ENCODE results near the gene TLL1. TPM values are rescaled to one million over a fixed set of nuclear protein-coding genes. Genes with fewer than 3 reads are reported as not detected.

The TLL1 gene
- total RNA-seq, 4 donors from 2014 or later = 0.57 to 4.8 (median 1.2) TPM

DNA sequence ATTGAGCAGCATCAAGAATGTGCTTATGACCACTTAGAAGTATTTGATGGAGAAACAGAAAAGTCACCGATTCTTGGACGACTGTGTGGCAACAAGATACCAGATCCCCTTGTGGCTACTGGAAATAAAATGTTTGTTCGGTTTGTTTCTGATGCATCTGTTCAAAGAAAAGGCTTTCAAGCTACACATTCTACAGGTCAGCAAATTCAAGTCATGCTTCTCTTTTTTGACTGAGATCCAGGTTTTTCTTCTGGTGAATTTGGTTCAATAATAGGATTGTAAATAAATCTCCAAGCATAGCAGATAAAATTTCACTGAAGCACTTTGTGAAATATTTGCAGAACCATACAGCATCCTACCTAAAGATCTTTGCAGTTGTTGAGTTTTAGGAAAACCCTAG lies 218.1 kb downstream of the TLL1 start:
- Histone ChIP-seq H3K4me1 (no peaks in the 10 kb centered on the region), H3K36me3 (no peaks in the 10 kb centered on the region), H3K27me3 (no peaks in the 10 kb centered on the region), H3K4me3 (no peak overlapping the region), H3K27ac (no peak overlapping the region), H3K9me3 (no peaks in the 10 kb centered on the region)
- WGBS, 2 donors = 70 to 77% methylated on average over 3 of the region's 3 CpGs
- intact Hi-C loops (cut with DNase I) = loop anchor here (5.0 kb wide), 1 partner anchor 599 kb away; no protein-coding TSS in a partner anchor
- no peak for TF ChIP-seq POLR2A (IDR thresholded peaks at IDR 0.05)
- no peak for TF ChIP-seq CTCF (IDR thresholded peaks at IDR 0.05)
- DNase-seq = no peak

DNA sequence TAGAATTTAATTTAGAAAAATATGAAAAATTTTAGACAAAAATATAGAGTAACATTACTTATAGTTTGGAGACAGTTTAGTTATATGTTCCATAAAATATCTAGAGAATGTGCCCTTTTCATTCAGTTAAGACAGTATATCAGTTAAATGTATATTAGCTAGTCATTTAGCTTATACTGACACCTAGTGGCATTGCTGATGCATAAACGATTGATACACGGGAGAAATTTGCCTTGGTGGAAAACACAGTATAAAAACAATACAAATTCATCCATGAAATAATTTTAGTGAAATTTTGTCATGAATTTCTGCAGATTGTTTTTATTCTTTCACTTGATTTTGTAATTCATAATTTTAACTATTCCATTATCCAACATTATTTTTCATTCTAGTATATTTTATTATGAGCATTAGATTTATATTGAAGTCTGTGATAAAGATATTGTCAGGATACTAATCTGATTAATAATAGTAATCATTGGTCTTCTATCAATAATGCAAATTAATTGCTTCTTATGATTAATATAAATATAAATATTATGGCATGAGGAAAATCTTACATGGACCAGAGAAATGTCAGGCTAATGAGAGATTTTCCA lies 219.0 kb downstream of the TLL1 start:
- no peaks in the 10 kb centered on the region for H3K27me3 ChIP-seq
- TF ChIP-seq POLR2A (IDR thresholded peaks at IDR 0.05) (no peak), CTCF (IDR thresholded peaks at IDR 0.05) (peak; percentile 40 to 81 (median 55))
- no peak for DNase-seq
- H3K36me3 ChIP-seq = no peaks in the 10 kb centered on the region
- no peaks in the 10 kb centered on the region for H3K9me3 ChIP-seq
- H3K4me1 ChIP-seq = no peaks in the 10 kb centered on the region
- intact Hi-C loops (cut with DNase I) = loop anchor here (5.0 kb wide), 1 partner anchor 600 kb away; no protein-coding TSS in a partner anchor
- WGBS, 2 donors = 0 to 1% methylated on average over 2 of the region's 2 CpGs
- H3K27ac ChIP-seq = no peak overlapping the region
- H3K4me3 ChIP-seq = no peak overlapping the region

DNA sequence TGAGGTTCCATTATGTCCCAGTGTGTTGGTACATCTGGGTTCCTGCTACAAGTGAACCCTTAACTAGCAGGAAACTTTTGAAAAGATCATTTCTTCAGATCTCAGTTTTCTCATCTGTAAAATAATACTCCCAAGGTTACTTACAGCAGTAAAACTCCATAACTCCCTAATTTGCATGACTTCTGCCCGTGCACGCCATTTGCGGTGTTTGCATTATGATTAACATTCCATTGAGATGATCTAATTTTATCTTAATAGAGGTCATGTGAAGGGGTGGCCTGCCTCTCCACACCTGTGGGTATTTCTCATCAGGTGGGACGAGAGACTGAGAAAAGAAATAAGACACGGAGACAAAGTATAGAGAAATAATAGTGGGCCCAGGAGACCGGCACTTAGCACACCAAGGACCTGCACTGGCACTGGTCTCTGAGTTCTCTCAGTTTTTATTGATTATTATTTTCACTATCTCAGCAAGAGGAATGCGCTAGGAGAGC lies 219.8 kb downstream of the TLL1 start:
- Histone ChIP-seq H3K9me3 (no peaks in the 10 kb centered on the region), H3K27me3 (no peaks in the 10 kb centered on the region), H3K4me1 (no peaks in the 10 kb centered on the region), H3K27ac (no peak overlapping the region), H3K36me3 (no peaks in the 10 kb centered on the region), H3K4me3 (no peak overlapping the region)
- intact Hi-C loops (cut with DNase I) = loop anchor here (5.0 kb wide), 1 partner anchor 601 kb away; no protein-coding TSS in a partner anchor
- DNase-seq = no peak
- TF ChIP-seq CTCF (IDR thresholded peaks at IDR 0.05) = no peak
- no peak for TF ChIP-seq POLR2A (IDR thresholded peaks at IDR 0.05)
- 57 to 63% methylated on average over 7 of the region's 7 CpGs for WGBS, 2 donors

GRCh38 chr4:166104623-166105022 lies 231.6 kb downstream of the TLL1 start:
- Histone ChIP-seq H3K36me3 (no peaks in the 10 kb centered on the region), H3K4me1 (no peaks in the 10 kb centered on the region), H3K27me3 (no peaks in the 10 kb centered on the region), H3K4me3 (no peak overlapping the region), H3K9me3 (no peaks in the 10 kb centered on the region), H3K27ac (no peak overlapping the region)
- WGBS, 2 donors = 55 to 64% methylated on average over 2 of the region's 2 CpGs
- DNase-seq = no peak
- intact Hi-C loops (cut with DNase I) = no loop called here
- no peak for TF ChIP-seq POLR2A (IDR thresholded peaks at IDR 0.05)
- TF ChIP-seq CTCF (IDR thresholded peaks at IDR 0.05) = no peak

DNA sequence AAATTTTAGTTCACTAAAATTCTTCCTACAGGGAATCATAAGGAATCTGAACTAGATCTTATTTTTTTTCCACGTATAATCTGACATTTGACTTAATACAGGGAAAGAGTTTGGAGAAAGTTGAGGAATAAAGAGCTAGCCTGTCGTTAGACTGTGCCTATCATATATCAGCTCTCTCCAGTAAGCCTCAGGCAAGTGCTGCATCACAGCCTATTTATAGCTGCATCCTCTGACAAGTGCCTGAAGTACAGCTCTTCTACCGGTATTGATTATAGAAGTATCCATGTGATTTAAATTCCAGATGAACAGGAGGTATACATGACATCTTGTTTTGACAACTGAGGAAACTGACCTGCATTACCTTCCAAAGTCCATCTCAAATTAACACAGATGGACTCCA lies 248.9 kb downstream of the TLL1 start:
- 64 to 75% methylated on average over 3 of the region's 3 CpGs for WGBS, 2 donors
- no peak for TF ChIP-seq POLR2A (IDR thresholded peaks at IDR 0.05)
- TF ChIP-seq CTCF (IDR thresholded peaks at IDR 0.05) = no peak
- intact Hi-C loops (cut with DNase I) = no loop called here

More for the DNA sequence above, 248.9 kb downstream of the TLL1 start:
- no peak for DNase-seq
- no peaks in the 10 kb centered on the region for H3K36me3 ChIP-seq
- no peaks in the 10 kb centered on the region for H3K27me3 ChIP-seq
- no peaks in the 10 kb centered on the region for H3K4me1 ChIP-seq
- no peak overlapping the region for H3K4me3 ChIP-seq
- no peak overlapping the region for H3K27ac ChIP-seq
- no peaks in the 10 kb centered on the region for H3K9me3 ChIP-seq

Measured in esophagus squamous epithelium (tissue), 5 donors.